Middle frontal gyrus (tissue), 1 donor: ENCODE data around the gene C9orf50.

Source experiments
- DNase-seq: peaks from one replicate; pipeline ENCODE4 v3.0.0-alpha.2; 2015; ENCODE audit warnings: low spot score; ENCODE audit errors: extremely low spot score

The C9orf50 gene

DNA sequence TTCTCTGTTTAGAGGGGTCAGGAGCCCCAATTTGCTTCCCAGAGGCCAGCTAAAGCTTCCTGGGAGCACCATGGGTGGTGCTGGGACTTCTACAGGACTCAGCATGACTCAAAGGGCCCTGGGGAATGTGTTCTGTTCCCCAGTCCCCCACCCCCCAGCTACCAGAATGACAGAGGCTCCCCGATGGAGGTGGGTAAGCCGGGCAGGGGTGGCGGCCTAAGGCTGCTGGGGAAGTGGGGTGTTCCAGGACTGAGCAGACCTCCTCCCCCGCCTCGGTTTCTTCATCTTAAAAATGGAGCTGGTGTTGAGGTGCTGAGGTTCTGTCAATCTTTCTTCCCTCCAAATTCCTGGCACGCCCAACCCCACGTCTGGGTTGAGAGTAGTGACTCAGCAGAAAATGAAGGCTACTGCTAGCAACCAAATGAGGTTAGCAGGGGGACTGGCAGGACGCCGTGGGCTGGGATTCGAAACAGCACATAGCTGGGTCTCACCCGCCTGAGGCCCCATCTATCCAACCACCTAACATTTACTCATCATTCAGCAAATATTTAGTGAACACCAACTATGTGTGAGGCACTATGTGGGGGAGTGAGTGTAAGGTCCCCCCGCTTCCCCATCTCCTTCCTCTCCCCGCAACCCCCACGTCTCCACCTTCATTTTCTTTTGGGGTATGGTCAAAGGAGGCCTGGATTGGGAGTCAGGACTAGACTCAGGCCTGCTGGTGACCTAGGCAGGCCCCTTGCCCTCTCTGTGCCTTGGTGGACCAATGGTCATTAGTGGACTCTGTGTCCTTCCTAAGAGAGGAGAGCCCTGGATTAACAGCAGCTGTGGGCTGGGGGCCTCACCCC, 50.2 kb downstream of the C9orf50 start:
- no peak for DNase-seq

DNA sequence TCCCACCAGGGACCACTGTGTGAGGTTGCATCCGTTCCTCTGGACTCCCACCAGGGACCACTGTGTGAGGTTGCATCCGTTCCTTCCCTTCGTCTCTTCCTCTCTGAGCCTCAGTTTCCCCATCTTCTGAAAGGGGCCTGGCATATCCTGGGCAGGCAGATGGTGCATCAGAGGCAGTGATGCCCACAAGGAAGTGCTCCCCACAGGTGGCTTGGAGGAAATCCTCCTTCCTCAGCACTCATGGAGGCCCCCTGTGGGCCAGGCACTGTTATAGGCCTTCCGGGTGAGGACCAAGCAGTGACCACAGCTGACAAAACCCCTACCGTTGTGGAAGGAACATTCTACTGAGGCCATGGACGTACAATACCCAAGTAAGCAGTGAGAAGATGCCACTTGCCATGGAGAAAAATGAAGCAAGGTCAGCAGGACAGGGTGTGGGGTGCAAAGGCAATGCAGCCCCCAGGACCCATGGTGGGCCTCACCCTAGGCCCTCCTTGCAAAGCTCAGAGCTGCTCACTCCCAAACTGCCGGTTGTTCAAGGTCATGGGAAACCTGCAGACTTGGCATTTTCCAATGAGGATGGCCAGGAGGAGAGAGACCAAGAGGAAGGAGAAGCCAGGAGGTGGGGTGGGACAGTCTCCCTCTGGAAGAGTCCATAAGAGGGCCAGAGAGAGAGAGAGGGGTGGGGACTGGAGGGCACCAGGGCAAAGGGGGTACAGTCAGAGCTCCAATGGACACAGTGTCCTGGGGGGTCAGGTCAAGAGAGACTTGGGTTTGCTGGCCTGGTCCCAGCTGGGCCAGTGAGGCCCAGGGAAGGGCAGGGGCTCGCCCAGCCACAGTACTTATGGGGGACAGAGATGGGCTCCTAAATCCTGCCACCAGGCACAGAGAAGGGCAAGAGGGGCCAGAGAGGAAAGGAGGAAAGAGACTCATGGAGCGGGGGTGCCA, 51.1 kb downstream of the C9orf50 start:
- DNase-seq = no peak

DNA sequence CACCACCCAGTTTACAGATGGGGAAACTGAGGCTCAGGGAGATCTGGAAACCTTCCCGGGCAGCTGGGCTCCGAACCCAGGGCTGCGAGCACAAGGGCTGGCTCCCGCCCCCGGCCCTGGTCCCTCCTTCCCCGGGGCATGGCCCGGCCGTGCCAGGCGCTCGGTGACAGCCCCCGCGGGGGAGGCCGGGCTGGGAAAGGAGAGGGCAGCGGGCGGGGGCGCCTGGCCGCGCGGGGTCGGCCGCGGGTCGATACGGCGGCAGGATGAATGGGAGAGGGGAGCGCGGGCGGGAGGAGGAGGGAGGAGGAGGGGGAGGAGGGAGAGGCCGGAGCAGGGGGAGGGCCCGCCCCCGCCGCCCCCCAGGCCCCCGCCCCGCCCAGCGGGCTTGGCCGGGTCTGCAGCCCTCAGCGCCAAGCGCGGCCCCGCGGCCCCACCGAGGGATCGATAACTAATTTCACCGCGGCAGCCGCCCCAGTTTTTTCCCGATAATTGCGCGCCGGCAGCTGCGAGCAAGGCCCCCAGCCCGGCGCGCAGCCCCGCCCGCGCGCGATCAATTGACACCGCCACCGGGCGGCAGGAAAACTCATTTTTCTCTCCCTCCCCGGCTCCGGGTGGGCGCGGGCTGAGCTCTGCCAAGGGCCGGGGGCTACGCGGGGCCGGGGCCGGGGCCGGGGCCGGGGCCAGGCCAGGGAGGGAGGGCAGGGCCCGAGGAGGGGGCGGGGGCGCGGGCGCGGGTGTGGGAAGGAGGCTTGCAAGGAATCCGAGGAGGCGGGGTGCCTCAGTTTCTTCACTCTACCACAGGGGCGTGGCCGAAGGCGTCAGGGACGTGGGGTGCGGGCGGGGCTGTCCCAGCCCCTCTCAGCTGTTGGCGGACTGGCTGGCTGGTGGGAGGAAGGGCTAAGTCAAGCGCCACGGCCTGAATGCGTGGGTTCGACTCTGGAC, 52.1 kb downstream of the C9orf50 start:
- DNase-seq = no peak

DNA sequence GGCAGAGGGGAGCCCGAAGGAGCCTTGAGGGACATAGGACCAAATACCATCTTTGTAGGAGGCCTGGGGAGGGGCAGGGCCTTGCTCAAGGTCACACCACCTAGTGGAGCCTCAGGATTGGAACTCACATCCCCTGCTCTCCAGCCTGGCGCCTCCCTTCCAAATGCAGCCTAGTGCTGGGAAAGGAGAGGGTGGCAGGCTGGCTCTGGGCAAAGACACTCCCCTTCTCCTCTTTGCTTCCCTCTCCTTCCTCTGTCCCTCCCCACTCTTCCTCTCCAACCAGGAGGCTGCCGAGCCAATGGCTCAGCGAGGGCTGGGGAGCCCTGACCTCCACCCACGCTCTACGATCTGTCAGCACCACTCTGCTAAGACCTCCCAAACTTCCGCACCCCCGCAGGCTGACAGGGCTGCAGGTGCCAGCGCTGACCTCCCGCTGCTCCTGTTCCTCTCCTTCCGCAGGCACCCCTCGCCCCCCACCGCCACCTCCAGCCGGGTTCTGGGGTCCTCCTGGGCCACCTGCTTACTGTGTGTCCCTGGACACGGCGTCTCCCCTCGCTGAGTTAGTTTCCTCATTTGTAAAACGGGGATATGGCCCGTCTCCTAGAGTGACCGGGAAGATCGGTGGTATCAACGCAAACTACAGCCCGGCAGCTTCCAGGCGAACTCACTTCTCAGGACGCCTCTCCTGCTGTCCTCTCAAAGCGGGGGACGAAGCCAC, 52.9 kb downstream of the C9orf50 start:
- DNase-seq = no peak

DNA sequence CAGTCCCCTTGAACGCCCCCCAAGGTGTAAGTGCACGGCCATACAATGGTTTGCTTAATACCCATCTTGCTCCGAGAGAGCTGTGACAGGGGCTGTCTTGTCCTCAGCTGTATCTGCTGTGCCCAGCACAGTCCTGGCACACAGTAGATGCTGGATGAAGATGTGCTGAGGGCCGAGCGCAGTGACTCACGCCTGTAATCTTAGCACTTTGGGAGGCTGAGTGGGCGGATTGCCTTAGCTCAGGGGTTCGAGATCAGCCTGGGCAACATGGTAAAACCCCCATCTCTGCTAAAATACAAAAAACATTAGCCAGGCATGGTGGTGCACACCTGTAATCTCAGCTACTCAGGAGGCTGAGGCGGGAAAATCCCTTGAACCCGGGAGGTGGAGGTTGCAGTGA, 53.6 kb downstream of the C9orf50 start:
- no peak for DNase-seq

DNA sequence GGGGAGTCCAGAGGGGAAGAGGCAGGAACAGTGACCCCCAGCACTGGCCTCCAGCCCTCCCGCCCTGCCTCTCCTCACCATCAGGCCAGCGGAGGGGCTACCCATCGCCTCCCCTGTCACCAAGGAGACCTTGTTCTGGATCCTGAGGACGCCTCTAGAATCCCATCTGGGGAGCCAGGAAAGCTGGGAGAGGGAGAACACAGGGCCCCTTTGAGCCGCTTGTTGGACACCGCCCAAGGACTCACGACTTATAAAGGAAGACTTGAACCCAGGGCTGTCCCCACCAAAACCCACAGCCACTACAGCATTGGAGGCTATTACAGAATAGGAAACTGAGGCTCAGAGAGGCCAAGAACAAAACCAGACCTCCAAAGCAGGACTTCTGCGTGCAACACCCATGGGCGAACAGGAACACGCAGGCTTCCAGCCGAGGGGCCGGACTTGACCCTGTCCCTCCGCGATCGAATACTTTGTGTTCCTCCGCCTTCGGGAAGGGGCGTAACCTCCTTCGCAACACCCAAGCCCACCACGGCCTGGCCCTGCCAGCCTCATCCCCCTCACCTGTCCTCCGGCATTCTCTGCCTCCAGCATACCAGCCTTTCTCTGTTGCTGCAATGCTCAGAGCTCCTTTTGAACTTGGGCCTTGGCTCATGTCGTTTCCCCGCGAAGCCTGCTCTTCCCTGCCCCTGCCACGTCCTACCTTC, 54.2 kb downstream of the C9orf50 start:
- DNase-seq = no peak

DNA sequence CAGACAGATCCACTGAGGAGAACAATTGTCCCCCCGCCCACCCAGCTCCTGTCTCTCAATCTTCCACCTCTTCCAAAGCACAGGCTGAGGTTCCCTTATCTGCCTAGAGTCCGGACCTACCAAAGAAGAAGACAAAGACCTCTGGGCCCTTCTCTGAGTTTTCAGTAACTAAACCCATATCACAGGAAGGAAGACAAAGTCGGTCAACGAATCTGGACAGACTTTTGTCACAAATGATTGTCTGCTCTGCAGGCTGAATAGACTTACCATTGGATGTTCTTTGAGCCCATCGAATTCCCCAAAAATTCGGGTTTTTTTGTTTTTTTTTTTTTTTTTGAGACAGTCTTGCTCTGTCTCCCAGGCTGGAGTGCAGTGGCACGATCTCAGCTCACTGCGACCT, 58.0 kb downstream of the C9orf50 start:
- DNase-seq = no peak

DNA sequence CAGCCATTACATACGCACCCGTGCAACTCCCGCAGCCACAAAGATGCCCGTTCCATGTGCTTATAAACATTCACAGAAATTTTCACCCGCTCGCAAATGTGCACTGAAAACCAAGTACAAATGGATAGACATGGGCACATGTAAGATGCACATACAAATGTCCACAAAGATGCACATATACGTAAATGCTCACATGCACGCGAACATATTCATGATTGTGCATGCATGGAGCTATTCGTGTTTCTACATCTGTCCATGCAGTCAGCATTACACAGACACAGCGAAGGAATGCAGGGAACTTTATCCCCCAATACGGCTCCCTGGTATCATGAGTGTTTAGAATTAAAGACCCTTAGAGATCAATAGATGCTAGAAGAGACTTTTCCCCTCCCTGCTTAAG, 58.4 kb downstream of the C9orf50 start:
- DNase-seq = no peak
